ENCODE results near the gene DAB1. TPM values are rescaled to one million over a fixed set of nuclear protein-coding genes. Genes with fewer than 3 reads are reported as not detected.

DAB1 gene
- total and polyA plus RNA-seq, 10 of the 15 experiments (the other 5 are each of a cell fraction or from before 2014, with no cell fraction given), result 0.02 to 0.10 (median 0.03) TPM; not detected in 5

GRCh38 chr1:57124170-57124569 is 299.7 kb downstream of the DAB1 start:
- Histone ChIP-seq H3K4me2 (ENCODE audit: control insufficient read depth, insufficient read depth) (no peak overlapping the region), H3K27ac (ENCODE audit: control insufficient read depth, insufficient read depth) (no peak overlapping the region), H3K27me3 (replicated peaks in 1 of 2; ENCODE audit: control insufficient read depth in 2 of 2, insufficient read depth in 2 of 2, low read length in 1 of 2) (no peaks in the 10 kb centered on the region), H3K79me2 (ENCODE audit: control insufficient read depth, insufficient read depth, low read length) (no peaks in the 10 kb centered on the region), H3K4me1 (ENCODE audit: control insufficient read depth, insufficient read depth, low read length) (no peaks in the 10 kb centered on the region), H3K9me3 (replicated peaks; ENCODE audit: control insufficient read depth, insufficient read depth, low read length) (no peaks in the 10 kb centered on the region), H4K20me1 (ENCODE audit: control insufficient read depth, insufficient read depth) (no peaks in the 10 kb centered on the region), H3K36me3 (ENCODE audit: control insufficient read depth in 2 of 2, insufficient read depth in 2 of 2, low read length in 1 of 2) (no peaks in the 10 kb centered on the region), H3K4me3 (no peak overlapping the region), H2AFZ (ENCODE audit: control insufficient read depth, low read depth, low read length) (no peak overlapping the region), H3K9ac (ENCODE audit: control insufficient read depth, insufficient read depth, low read length) (no peak overlapping the region)
- BruUV-seq (replicated peaks), result no TSS peak
- ATAC-seq (peak; percentile 56), DNase-seq (ENCODE audit: low read depth, low spot score) (no peak), FAIRE-seq (no peak)
- WGBS (ENCODE audit: insufficient coverage, insufficient replicate concordance, low lambda C conversion rate, missing lambda C conversion rate), result 5% methylated on average over 2 of the region's 2 CpGs
- TF ChIP-seq RCOR1 (conservative IDR thresholded peaks at IDR 0.05; ENCODE audit: low read depth, low read length), result no peak
- TF ChIP-seq GATAD2B (conservative IDR thresholded peaks at IDR 0.05; ENCODE audit: low read depth), result no peak
- TF ChIP-seq NKRF (conservative IDR thresholded peaks at IDR 0.05), result no peak
- no peak for TF ChIP-seq ZBTB4 (CRISPR knock-in tag; IDR thresholded peaks at IDR 0.05)
- no peak for TF ChIP-seq CHD2 (IDR thresholded peaks at IDR 0.05; ENCODE audit: borderline replicate concordance, low read depth, low read length)
- TF ChIP-seq SMARCA5 (IDR thresholded peaks at IDR 0.05), result no peak
- no peak for TF ChIP-seq ZNF622 (IDR thresholded peaks at IDR 0.05)
- TF ChIP-seq ZSCAN29 (IDR thresholded peaks at IDR 0.05), result no peak
- TF ChIP-seq SMAD1 (IDR thresholded peaks at IDR 0.05; ENCODE audit: low read depth, partially characterized antibody), result no peak
- in situ Hi-C loops (cut with MboI), result no loop called here
- ChIA-PET RAD21 (ENCODE audit: unreplicated experiment) (no interaction called here), SMC1A (ENCODE audit: uncharacterized antibody, unreplicated experiment) (no interaction called here), CTCF (no interaction called here), POLR2A (no interaction called here)
- intact Hi-C loops (cut with micrococcal nuclease; ENCODE audit: unreplicated experiment), result no loop called here
